GM12878 (cell line): Measurements from ENCODE around the gene FN1. TPM values are rescaled to one million over a fixed set of nuclear protein-coding genes. Genes with fewer than 3 reads are reported as not detected.

Experiments
- ATAC-seq: fragments of 200-7000 bp; cut with Tn5 transposase; 3 replicates; pipeline ENCODE4 v1.9.1; 2020; ENCODE audit warnings: mild to moderate bottlenecking, moderate library complexity
- BruUV-seq: library from RNA; stranded (reverse); fragments of 400-500 nt; replicated peaks from 2 replicates; lab custom pipeline; 2021; lab: Mats Ljungman, UMichigan
- CTCF ChIA-PET: fragments of 300-600 bp; sonication (Branson Sonifier 250); formaldehyde crosslinking; extraction: SDS; loops from one replicate; lab custom pipeline; 2021; ENCODE audit warnings: inconsistent platforms; lab: Yijun Ruan, JAX
- POLR2A ChIA-PET: fragments of 350-600 bp; formaldehyde crosslinking; extraction: SDS; loops from one replicate; lab custom pipeline; 2021; ENCODE audit warnings: inconsistent platforms; lab: Charles Lee
- RAD21 ChIA-PET: fragments of 300-600 bp; sonication (Branson Sonifier 250); formaldehyde crosslinking; loops from one replicate; lab custom pipeline; 2023; ENCODE audit warnings: antibody characterized with exemption; ENCODE audit not compliant: unreplicated experiment; lab: Charles Lee
- SMC1A ChIA-PET: fragments of 300-600 bp; sonication (Branson Sonifier 250); formaldehyde crosslinking; loops from one replicate; lab custom pipeline; 2023; ENCODE audit not compliant: unreplicated experiment, uncharacterized antibody; lab: Charles Lee
- DNase-seq: peaks from one replicate; pipeline ENCODE4 v3.0.0-alpha.2; 2011; ENCODE audit warnings: low read depth, low spot score
- FAIRE-seq: peaks from 3 replicates; lab custom pipeline; 2011; peaks lifted over from hg19 to GRCh38; lab: Jason Lieb, UNC
- H2AFZ ChIP-seq: 2 replicates; pipeline ENCODE4 v1.6.0; 2011; ENCODE audit warnings: low read depth, low read length, control low read depth; ENCODE audit not compliant: control insufficient read depth
- H3K27ac ChIP-seq: 2 replicates; pipeline ENCODE4 v1.5.1; 2011; ENCODE audit warnings: control low read depth; ENCODE audit not compliant: control insufficient read depth, insufficient read depth
- H3K27me3 ChIP-seq, 2 experiments: replicated peaks in 1 of 2; 2 replicates each; pipeline versions ENCODE4 v1.6.0 to v1.6.1; 2011; ENCODE audit warnings: low read length in 1 of 2; ENCODE audit not compliant: control insufficient read depth in 2 of 2, insufficient read depth in 2 of 2
- H3K36me3 ChIP-seq, 2 experiments: 2 replicates each; pipeline ENCODE4 v1.5.1; 2011; ENCODE audit warnings: low read length in 1 of 2; ENCODE audit not compliant: control insufficient read depth in 2 of 2, insufficient read depth in 2 of 2
- H3K4me1 ChIP-seq: 2 replicates; pipeline ENCODE4 v1.6.1; 2011; ENCODE audit warnings: mild to moderate bottlenecking, low read length, moderate library complexity, mixed read lengths; ENCODE audit not compliant: control insufficient read depth, insufficient read depth
- H3K4me2 ChIP-seq: 2 replicates; pipeline ENCODE4 v1.6.0; 2011; ENCODE audit warnings: control low read depth; ENCODE audit not compliant: control insufficient read depth, insufficient read depth
- H3K4me3 ChIP-seq: fragments of 200-600 bp; sonication (generic); 2 replicates; pipeline ENCODE4 v1.5.1; 2016
- H3K79me2 ChIP-seq: 2 replicates; pipeline ENCODE4 v1.6.0; 2011; ENCODE audit warnings: low read length; ENCODE audit not compliant: control insufficient read depth, insufficient read depth
- H3K9ac ChIP-seq: 2 replicates; pipeline ENCODE4 v1.8.0; 2011; ENCODE audit warnings: low read length, control low read depth, mixed read lengths; ENCODE audit not compliant: control insufficient read depth, insufficient read depth
- H3K9me3 ChIP-seq: replicated peaks from 3 replicates; pipeline ENCODE4 v1.5.1; 2011; ENCODE audit warnings: mild to moderate bottlenecking, low read length; ENCODE audit not compliant: control insufficient read depth, insufficient read depth
- H4K20me1 ChIP-seq: 2 replicates; pipeline ENCODE4 v1.6.0; 2011; ENCODE audit not compliant: control insufficient read depth, insufficient read depth
- ATF7 ChIP-seq: fragments of 450-650 bp; IDR thresholded peaks from 2 replicates; pipeline ENCODE4 v1.6.1; 2016; ENCODE audit warnings: low read depth, mild to moderate bottlenecking
- CBX5 ChIP-seq: sonication (generic); IDR thresholded peaks from 2 replicates; pipeline ENCODE4 v1.6.1; 2016; ENCODE audit warnings: low read depth, moderate library complexity, mild to moderate bottlenecking, inconsistent platforms
- LARP7 ChIP-seq: fragments of 450-650 bp; IDR thresholded peaks from 2 replicates; pipeline ENCODE4 v1.6.1; 2017; ENCODE audit warnings: mild to moderate bottlenecking
- RAD51 ChIP-seq: fragments of 450-650 bp; IDR thresholded peaks from 2 replicates; pipeline ENCODE4 v1.6.1; 2016; ENCODE audit warnings: moderate library complexity, mild to moderate bottlenecking, inconsistent platforms
- RCOR1 ChIP-seq: conservative IDR thresholded peaks from 2 replicates; pipeline ENCODE4 v1.6.1; 2012; ENCODE audit warnings: low read depth, low read length, improper control_type of control experiment
- TCF12 ChIP-seq: IDR thresholded peaks from 2 replicates; pipeline ENCODE4 v1.6.1; 2011; ENCODE audit warnings: low read depth, mild to moderate bottlenecking, low read length
- WRNIP1 ChIP-seq: IDR thresholded peaks from 2 replicates; pipeline ENCODE4 v1.6.1; 2011; ENCODE audit warnings: low read depth, low read length, improper control_type of control experiment, borderline replicate concordance
- WGBS: methylation state at CpG from one replicate; pipeline ENCODE4 v1.1.6; 2016; ENCODE audit warnings: low lambda C conversion rate; ENCODE audit not compliant: insufficient replicate concordance, insufficient coverage; ENCODE audit errors: missing lambda C conversion rate; 5-methylcytosine and 5-hydroxymethylcytosine counted together
- in situ Hi-C: fragments of 300-500 bp; cut with MboI; formaldehyde crosslinking; loops from 9 replicates; pipeline ENCODE4 v1.14.3; 2018; ENCODE audit warnings: mixed read lengths
- intact Hi-C: fragments of 100-400 bp; cut with micrococcal nuclease; formaldehyde crosslinking; loops from one replicate; pipeline ENCODE4 v1.14.2; 2022; ENCODE audit not compliant: unreplicated experiment
- polyA plus RNA-seq, 11 experiments: library from polyadenylated mRNA; depleted of rRNA in 4 of 11; unstranded in 6 of 11; stranded (reverse) in 5 of 11; fragments of >200 nt; fragmentation: Nextera tagmentation in 4 of 11; fragmentation: Illumina TruSeq in 1 of 11; extraction: Ambion mirVana in 4 of 11; extraction: Trizol in 1 of 11; gene quantifications; 1 replicate in 1 of 11; 2 replicates in 10 of 11; pipeline versions ENCODE4 v1.2.1 to v1.2.3, GENCODE V29; 2011 to 2016; ENCODE audit warnings: inconsistent platforms in 2 of 11, missing spikeins in 2 of 11, low read depth in 1 of 11
- total RNA-seq, 4 experiments: library from RNA; depleted of rRNA in 3 of 4; stranded (reverse); fragments of >200 nt in 3 of 4; fragmentation: Illumina TruSeq in 1 of 4; extraction: Trizol in 1 of 4; gene quantifications; 2 replicates each; pipeline versions ENCODE4 v1.2.1 to v1.2.3, GENCODE V29; 2013 to 2021
- TF ChIP-seq, protein P1 (sequence below): IDR thresholded peaks from 2 replicates; pipeline ENCODE4 v1.6.1; 2012; ENCODE audit warnings: mild to moderate bottlenecking, low read depth, low read length
- TF ChIP-seq, protein P2 (sequence below): fragments of 450-650 bp; IDR thresholded peaks from 2 replicates; pipeline ENCODE4 v1.6.1; 2016; ENCODE audit warnings: mild to moderate bottlenecking, moderate library complexity, borderline replicate concordance
- TF ChIP-seq, protein P3 (sequence below): fragments of 450-650 bp; IDR thresholded peaks from 2 replicates; pipeline ENCODE4 v1.6.1; 2017; ENCODE audit warnings: borderline replicate concordance

The FN1 gene
- total and polyA plus RNA-seq, 10 of the 15 experiments (the other 5 are each of a cell fraction or from before 2014, with no cell fraction given), result 0.60 to 9.4 (median 1.5) TPM

DNA sequence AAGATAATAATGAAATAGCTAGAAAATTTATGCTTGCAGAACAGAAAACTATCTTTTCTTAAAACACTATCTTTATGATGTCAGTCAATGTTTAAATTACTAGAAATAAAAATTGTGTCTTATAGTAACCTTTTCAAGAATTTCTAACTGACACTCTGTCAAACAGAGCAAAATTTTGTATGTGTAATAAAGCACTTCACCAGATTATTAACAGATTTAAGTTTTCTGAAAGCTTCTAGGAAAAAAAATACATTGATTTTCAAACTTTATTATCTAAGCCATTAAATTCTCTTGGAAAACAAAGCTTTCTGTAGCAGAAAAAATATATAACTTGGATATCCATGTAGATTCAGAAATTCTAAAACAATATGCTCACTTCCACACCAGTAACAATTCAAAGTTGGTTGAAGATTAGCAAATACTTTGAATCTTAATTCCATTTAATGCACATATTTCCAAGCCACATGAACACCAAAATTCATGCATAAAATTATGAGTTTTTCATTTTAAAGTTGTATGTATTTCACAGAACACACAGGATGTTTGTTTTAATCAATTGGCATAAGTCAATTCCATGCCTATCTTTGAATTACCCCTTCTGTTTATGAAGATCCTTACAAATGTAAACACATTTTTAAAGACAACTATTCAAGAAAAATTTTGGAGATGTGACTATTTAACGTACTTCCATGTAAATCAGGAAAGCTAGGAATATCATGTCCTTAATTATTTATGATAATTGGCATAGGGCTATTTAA lies 19.9 kb downstream of the FN1 start:
- Histone ChIP-seq H3K27ac (no peak overlapping the region), H3K4me2 (no peak overlapping the region), H3K9ac (no peak overlapping the region), H3K9me3 (no peaks in the 10 kb centered on the region), H4K20me1 (no peaks in the 10 kb centered on the region), H3K36me3 (no peaks in the 10 kb centered on the region), H3K4me3 (no peak overlapping the region), H2AFZ (no peak overlapping the region), H3K4me1 (no peaks in the 10 kb centered on the region), H3K79me2 (no peaks in the 10 kb centered on the region), H3K27me3 (no peaks in the 10 kb centered on the region)
- no TSS peak for BruUV-seq
- no peak for DNase-seq
- ATAC-seq, result no peak
- 0% methylated on average over 1 of the region's 1 CpG for WGBS
- no peak for FAIRE-seq
- ChIA-PET SMC1A (interaction anchor here (2.4 kb wide), 1 partner anchor 11 kb away, joined by 7 read pairs; no protein-coding TSS in a partner anchor), RAD21 (interaction anchor here (0.6 to 1.4 kb wide), 3 partner anchors 9 to 153 kb away, joined by 3 read pairs; no protein-coding TSS in a partner anchor), CTCF (interaction anchor here (1.3 to 1.4 kb wide), 2 partner anchors 14 to 21 kb away, joined by 4 to 5 read pairs; no protein-coding TSS in a partner anchor), POLR2A (no interaction called here)
- in situ Hi-C loops (no loop called here), intact Hi-C loops (no loop called here)
- TF ChIP-seq, protein P1, sequence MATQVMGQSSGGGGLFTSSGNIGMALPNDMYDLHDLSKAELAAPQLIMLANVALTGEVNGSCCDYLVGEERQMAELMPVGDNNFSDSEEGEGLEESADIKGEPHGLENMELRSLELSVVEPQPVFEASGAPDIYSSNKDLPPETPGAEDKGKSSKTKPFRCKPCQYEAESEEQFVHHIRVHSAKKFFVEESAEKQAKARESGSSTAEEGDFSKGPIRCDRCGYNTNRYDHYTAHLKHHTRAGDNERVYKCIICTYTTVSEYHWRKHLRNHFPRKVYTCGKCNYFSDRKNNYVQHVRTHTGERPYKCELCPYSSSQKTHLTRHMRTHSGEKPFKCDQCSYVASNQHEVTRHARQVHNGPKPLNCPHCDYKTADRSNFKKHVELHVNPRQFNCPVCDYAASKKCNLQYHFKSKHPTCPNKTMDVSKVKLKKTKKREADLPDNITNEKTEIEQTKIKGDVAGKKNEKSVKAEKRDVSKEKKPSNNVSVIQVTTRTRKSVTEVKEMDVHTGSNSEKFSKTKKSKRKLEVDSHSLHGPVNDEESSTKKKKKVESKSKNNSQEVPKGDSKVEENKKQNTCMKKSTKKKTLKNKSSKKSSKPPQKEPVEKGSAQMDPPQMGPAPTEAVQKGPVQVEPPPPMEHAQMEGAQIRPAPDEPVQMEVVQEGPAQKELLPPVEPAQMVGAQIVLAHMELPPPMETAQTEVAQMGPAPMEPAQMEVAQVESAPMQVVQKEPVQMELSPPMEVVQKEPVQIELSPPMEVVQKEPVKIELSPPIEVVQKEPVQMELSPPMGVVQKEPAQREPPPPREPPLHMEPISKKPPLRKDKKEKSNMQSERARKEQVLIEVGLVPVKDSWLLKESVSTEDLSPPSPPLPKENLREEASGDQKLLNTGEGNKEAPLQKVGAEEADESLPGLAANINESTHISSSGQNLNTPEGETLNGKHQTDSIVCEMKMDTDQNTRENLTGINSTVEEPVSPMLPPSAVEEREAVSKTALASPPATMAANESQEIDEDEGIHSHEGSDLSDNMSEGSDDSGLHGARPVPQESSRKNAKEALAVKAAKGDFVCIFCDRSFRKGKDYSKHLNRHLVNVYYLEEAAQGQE, result no peak
- TF ChIP-seq WRNIP1 (no peak), TCF12 (no peak), RAD51 (no peak), LARP7 (no peak), CBX5 (no peak), RCOR1 (no peak), ATF7 (no peak)
- TF ChIP-seq, protein P2, sequence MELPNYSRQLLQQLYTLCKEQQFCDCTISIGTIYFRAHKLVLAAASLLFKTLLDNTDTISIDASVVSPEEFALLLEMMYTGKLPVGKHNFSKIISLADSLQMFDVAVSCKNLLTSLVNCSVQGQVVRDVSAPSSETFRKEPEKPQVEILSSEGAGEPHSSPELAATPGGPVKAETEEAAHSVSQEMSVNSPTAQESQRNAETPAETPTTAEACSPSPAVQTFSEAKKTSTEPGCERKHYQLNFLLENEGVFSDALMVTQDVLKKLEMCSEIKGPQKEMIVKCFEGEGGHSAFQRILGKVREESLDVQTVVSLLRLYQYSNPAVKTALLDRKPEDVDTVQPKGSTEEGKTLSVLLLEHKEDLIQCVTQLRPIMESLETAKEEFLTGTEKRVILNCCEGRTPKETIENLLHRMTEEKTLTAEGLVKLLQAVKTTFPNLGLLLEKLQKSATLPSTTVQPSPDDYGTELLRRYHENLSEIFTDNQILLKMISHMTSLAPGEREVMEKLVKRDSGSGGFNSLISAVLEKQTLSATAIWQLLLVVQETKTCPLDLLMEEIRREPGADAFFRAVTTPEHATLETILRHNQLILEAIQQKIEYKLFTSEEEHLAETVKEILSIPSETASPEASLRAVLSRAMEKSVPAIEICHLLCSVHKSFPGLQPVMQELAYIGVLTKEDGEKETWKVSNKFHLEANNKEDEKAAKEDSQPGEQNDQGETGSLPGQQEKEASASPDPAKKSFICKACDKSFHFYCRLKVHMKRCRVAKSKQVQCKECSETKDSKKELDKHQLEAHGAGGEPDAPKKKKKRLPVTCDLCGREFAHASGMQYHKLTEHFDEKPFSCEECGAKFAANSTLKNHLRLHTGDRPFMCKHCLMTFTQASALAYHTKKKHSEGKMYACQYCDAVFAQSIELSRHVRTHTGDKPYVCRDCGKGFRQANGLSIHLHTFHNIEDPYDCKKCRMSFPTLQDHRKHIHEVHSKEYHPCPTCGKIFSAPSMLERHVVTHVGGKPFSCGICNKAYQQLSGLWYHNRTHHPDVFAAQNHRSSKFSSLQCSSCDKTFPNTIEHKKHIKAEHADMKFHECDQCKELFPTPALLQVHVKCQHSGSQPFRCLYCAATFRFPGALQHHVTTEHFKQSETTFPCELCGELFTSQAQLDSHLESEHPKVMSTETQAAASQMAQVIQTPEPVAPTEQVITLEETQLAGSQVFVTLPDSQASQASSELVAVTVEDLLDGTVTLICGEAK, result no peak
- TF ChIP-seq, protein P3, sequence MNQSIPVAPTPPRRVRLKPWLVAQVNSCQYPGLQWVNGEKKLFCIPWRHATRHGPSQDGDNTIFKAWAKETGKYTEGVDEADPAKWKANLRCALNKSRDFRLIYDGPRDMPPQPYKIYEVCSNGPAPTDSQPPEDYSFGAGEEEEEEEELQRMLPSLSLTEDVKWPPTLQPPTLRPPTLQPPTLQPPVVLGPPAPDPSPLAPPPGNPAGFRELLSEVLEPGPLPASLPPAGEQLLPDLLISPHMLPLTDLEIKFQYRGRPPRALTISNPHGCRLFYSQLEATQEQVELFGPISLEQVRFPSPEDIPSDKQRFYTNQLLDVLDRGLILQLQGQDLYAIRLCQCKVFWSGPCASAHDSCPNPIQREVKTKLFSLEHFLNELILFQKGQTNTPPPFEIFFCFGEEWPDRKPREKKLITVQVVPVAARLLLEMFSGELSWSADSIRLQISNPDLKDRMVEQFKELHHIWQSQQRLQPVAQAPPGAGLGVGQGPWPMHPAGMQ, result no peak
